ENCODE results near the gene PCDH8. TPM values are rescaled to one million over a fixed set of nuclear protein-coding genes. Genes with fewer than 3 reads are reported as not detected.

PCDH8 gene
- total RNA-seq (2016; rRNA removed; fragmentation: Illumina TruSeq; extraction: Trizol) = not detected in 2 replicates
- not detected in 2 replicates for total RNA-seq (2016; cell fraction: cytosol; rRNA removed; fragmentation: Illumina TruSeq; extraction: Trizol; ENCODE audit: low read depth)
- not detected in 2 replicates for total RNA-seq (2016; cell fraction: insoluble cytoplasmic fraction; rRNA removed; fragmentation: Illumina TruSeq; extraction: Trizol)
- not detected in 2 replicates for total RNA-seq (2016; cell fraction: membrane; rRNA removed; fragmentation: Illumina TruSeq; extraction: Trizol)
- not detected in 2 replicates for total RNA-seq (2016; cell fraction: nucleus; rRNA removed; fragmentation: Illumina TruSeq; extraction: Trizol)
- not detected in 2 replicates for polyA plus RNA-seq (2011; rRNA removed)
- polyA plus RNA-seq (2011; cell fraction: cytosol; rRNA removed) = not detected in 2 replicates
- not detected in 2 replicates for polyA plus RNA-seq (2011; cell fraction: nucleus; rRNA removed)
- polyA plus RNA-seq (2012) = not detected in 2 replicates
- polyA plus RNA-seq (2016; cell fraction: cytosol; fragmentation: Illumina TruSeq; extraction: Trizol; ENCODE audit: low read depth) = not detected in 2 replicates
- polyA plus RNA-seq (2016; cell fraction: insoluble cytoplasmic fraction; fragmentation: Illumina TruSeq; extraction: Trizol; ENCODE audit: low read depth) = not detected in 2 replicates
- polyA plus RNA-seq (2016; cell fraction: membrane; fragmentation: Illumina TruSeq; extraction: Trizol; ENCODE audit: low read depth) = not detected in 2 replicates
- polyA plus RNA-seq (2016; cell fraction: nucleus; fragmentation: Illumina TruSeq; extraction: Trizol; ENCODE audit: insufficient read depth, low read depth) = not detected in 2 replicates
- not detected in 2 replicates for polyA minus RNA-seq (2011; rRNA and poly(A)+ RNA removed; ENCODE audit: low replicate concordance)
- not detected in 2 replicates for polyA minus RNA-seq (2011; cell fraction: cytosol; rRNA and poly(A)+ RNA removed)
- polyA minus RNA-seq (2011; cell fraction: nucleus; rRNA and poly(A)+ RNA removed) = not detected in 2 replicates
- Bru-seq, nascent RNA = not detected
- not detected for BruChase-seq, experiment 1, labeled RNA remaining after a 6-hour chase
- BruChase-seq, experiment 2, labeled RNA remaining after a 2-hour chase = not detected
- long read RNA-seq, experiment 1 = 0 reads
- long read RNA-seq, experiment 2 = 0 reads

GRCh38 chr13:52848455-52849195 is at the start of gene PCDH8:
TSS of gene PCDH8 (minus strand) at chr13:52848640. CDS start at chr13:52848436, 204 bp downstream.
- intact Hi-C loops (cut with micrococcal nuclease; ENCODE audit: unreplicated experiment) = no loop called here
- WGBS (ENCODE audit: low lambda C conversion rate) = 58% methylated on average over 36 of the region's 41 CpGs
- no peak within 1 kb of the TSS for H2AFZ ChIP-seq (ENCODE audit: low read length)

More at GRCh38 chr13:52848455-52849195, at the start of gene PCDH8:
- in situ Hi-C loops (cut with HindIII; ENCODE audit: extremely low pct_ligation_motif_present, low pct_unique_long_range_greater_than_20kb) = no loop called here
- no peak within 1 kb of the TSS for H3K9ac ChIP-seq (ENCODE audit: insufficient read depth, low read depth, low read length)
- no peaks in the 10 kb centered on the region for H4K20me1 ChIP-seq (ENCODE audit: insufficient read depth, low read length)
- no peaks in the 10 kb centered on the region; the same call in 1 of the 2 replicates for H3K4me1 ChIP-seq (ENCODE audit: insufficient read depth, low read length)
- DNase-seq (ENCODE audit: low spot score) (no peak), FAIRE-seq (no peak), ATAC-seq (no peak)
- peaks cover 0 to 18% of the 10 kb centered on the region in 2 experiments; a peak in 1 of 5 replicates for H3K27me3 ChIP-seq (ENCODE audit: control insufficient read depth in 1 of 2, insufficient read depth in 2 of 2, low read length in 2 of 2)
- H3K9me3 ChIP-seq (ENCODE audit: low read length) = no peaks in the 10 kb centered on the region
- H3K27ac ChIP-seq (ENCODE audit: extremely low read length, insufficient read depth, low read length) = no peak within 1 kb of the TSS
- ChIA-PET POLR2A (no interaction called here), CTCF (ENCODE audit: low intra/inter-chr PET ratio, low total read pairs) (no interaction called here)
- no peak within 1 kb of the TSS for H3K4me2 ChIP-seq (ENCODE audit: low read depth, low read length)
- TF ChIP-seq JUND (CRISPR knock-in tag; IDR thresholded peaks at IDR 0.05) (no peak), ZBTB49 (CRISPR knock-in tag; IDR thresholded peaks at IDR 0.05; ENCODE audit: borderline replicate concordance) (no peak)
- H3K4me3 ChIP-seq (replicated peaks in 1 of 3; ENCODE audit: insufficient read depth in 1 of 3, low read depth in 2 of 3, low read length in 3 of 3) = no peak within 1 kb of the TSS
- no TSS peak for BruUV-seq (replicated peaks)
- no peaks in the 10 kb centered on the region for H3K36me3 ChIP-seq (replicated peaks in 1 of 2; ENCODE audit: control insufficient read depth in 1 of 2, insufficient read depth in 2 of 2, low read length in 2 of 2)
- H3K79me2 ChIP-seq (ENCODE audit: insufficient read depth, low read length) = no peaks in the 10 kb centered on the region
